NT2/D1 (cell line): ENCODE data around the gene ELK3.

Experiments
- DNase-seq: peaks from one replicate; pipeline ENCODE4 v3.0.0-alpha.2; 2011; ENCODE audit warnings: low read depth, low spot score
- H3K27me3 ChIP-seq: 2 replicates; pipeline ENCODE4 v1.6.0; 2011; ENCODE audit warnings: mild to moderate bottlenecking; ENCODE audit not compliant: insufficient read length, insufficient read depth
- H3K36me3 ChIP-seq: 2 replicates; pipeline ENCODE4 v1.6.1; 2011; ENCODE audit warnings: mild to moderate bottlenecking, low read length, mixed read lengths; ENCODE audit not compliant: insufficient read depth, insufficient read length
- H3K4me1 ChIP-seq: 2 replicates; pipeline ENCODE4 v1.5.1; 2011; ENCODE audit not compliant: insufficient read depth, insufficient read length
- H3K4me3 ChIP-seq: 2 replicates; pipeline ENCODE4 v1.5.1; 2011; ENCODE audit warnings: low read depth; ENCODE audit not compliant: insufficient read length
- H3K9ac ChIP-seq: 2 replicates; pipeline ENCODE4 v1.6.0; 2011; ENCODE audit warnings: low read depth; ENCODE audit not compliant: insufficient read length
- H3K9me3 ChIP-seq: 2 replicates; pipeline ENCODE4 v1.5.1; 2011; ENCODE audit warnings: mild to moderate bottlenecking, low read length; ENCODE audit not compliant: insufficient read depth
- SUZ12 ChIP-seq: IDR thresholded peaks from 2 replicates; pipeline ENCODE4 v1.6.1; 2011; ENCODE audit not compliant: insufficient read length, insufficient read depth; ENCODE audit errors: extremely low read depth
- YY1 ChIP-seq: IDR thresholded peaks from 2 replicates; pipeline ENCODE4 v1.6.1; 2011; ENCODE audit not compliant: insufficient read length, insufficient read depth
- ZNF274 ChIP-seq: IDR thresholded peaks from 2 replicates; pipeline ENCODE4 v1.6.1; 2011; ENCODE audit warnings: mild to moderate bottlenecking, low read depth, low read length

The ELK3 gene

DNA sequence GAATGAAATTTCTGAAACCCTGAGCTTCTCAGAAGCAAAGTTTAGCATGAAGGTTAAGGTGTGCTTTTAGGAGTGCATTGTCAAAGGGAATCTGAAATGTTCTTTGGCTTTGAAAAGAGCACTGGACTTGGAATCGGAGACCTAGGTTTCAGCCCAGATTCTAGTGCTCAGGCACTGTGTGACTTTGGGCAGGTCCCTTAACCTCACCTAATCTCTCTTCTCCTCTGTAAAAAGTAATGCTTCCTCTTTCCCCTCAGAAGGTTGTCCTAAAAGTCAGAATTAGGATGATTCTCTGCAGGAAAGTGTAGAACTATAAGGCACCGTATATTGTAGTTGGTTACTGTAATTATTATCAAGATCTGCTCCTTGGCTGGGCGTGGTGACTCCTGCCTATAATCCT lies 38.0 kb upstream of the ELK3 start:
- H3K4me1 ChIP-seq = no peaks in the 10 kb centered on the region
- H3K36me3 ChIP-seq = no peaks in the 10 kb centered on the region
- H3K9me3 ChIP-seq = no peaks in the 10 kb centered on the region
- no peak overlapping the region for H3K4me3 ChIP-seq
- no peak for DNase-seq
- no peaks in the 10 kb centered on the region for H3K27me3 ChIP-seq
- H3K9ac ChIP-seq = no peak overlapping the region
- TF ChIP-seq ZNF274 = no peak
- TF ChIP-seq YY1 = no peak
- no peak for TF ChIP-seq SUZ12

DNA sequence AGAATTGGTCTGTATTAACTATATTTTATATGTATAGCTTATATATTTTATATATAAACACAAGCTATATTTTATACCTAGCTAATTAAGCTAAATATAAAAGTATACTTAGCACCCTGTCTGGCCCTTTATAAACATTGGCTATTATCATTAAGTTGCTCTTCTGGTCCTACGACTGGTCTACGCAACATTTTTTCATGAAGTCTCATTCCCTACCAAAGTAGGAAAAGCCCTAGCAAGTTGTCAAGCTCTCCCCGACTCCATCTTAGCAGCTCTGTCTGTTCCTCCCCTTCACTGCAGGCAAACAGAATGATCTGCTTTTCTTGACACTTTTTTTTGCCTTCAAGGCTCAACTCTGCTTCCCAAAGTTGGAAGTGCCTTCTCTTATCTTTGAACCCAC lies 36.7 kb upstream of the ELK3 start:
- Histone ChIP-seq H3K4me1 (no peaks in the 10 kb centered on the region), H3K9me3 (no peaks in the 10 kb centered on the region), H3K36me3 (no peaks in the 10 kb centered on the region), H3K9ac (no peak overlapping the region), H3K4me3 (no peak overlapping the region), H3K27me3 (no peaks in the 10 kb centered on the region)
- TF ChIP-seq YY1 (no peak), SUZ12 (no peak), ZNF274 (no peak)
- no peak for DNase-seq

DNA sequence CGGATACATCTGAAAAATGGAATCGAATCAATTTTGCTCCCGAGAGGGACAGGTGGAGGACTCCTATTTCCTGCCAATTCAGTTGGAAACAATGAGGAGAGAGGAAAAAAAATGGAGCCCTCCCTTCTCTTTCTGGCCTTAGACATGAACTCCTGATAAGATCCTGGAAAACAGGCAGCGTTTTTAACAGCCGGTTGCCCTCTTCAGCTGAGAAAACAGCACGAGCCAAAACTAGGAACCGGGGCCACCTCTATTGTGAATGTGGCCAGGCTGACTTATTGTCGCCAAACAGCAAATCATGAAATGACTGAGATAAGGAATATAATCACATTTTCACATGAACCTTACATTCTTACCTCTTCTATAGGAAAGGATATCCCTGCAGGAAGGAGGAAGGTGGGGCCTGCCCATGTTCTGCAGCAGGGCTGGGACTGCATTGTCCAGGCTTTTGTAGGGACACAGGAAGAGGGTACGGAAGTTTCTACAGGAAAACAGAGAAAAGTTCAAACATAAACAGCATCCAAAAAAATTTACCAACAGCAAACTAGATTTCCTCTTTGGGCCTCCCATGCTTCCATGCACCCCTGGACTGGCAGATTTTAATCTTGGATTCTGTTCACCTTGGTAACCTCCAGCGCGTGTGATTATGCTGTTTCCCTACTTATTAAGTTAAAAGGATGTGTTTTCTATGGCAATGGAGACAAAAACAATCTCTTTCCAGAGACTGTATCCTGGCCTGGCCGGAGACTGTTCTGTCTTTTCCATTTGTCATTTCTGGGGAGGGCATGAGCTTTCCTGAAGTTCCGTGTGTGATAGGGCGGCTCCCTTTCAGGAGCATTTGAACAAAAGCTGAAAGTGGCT lies 29.0 kb upstream of the ELK3 start:
- Histone ChIP-seq H3K4me3 (no peak overlapping the region), H3K4me1 (no peaks in the 10 kb centered on the region), H3K36me3 (no peaks in the 10 kb centered on the region), H3K27me3 (no peaks in the 10 kb centered on the region), H3K9me3 (no peaks in the 10 kb centered on the region), H3K9ac (no peak overlapping the region)
- TF ChIP-seq SUZ12 (no peak), YY1 (no peak), ZNF274 (no peak)
- no peak for DNase-seq

GRCh38 chr12:96166765-96167164 lies 27.4 kb upstream of the ELK3 start:
- no peaks in the 10 kb centered on the region for H3K27me3 ChIP-seq
- no peaks in the 10 kb centered on the region for H3K9me3 ChIP-seq
- no peak overlapping the region for H3K9ac ChIP-seq
- H3K4me1 ChIP-seq = no peaks in the 10 kb centered on the region
- H3K36me3 ChIP-seq = no peaks in the 10 kb centered on the region
- DNase-seq = no peak
- TF ChIP-seq YY1 (no peak), SUZ12 (no peak), ZNF274 (no peak)
- H3K4me3 ChIP-seq = no peak overlapping the region

- Histone ChIP-seq H3K9ac (no peak overlapping the region), H3K4me1 (no peaks in the 10 kb centered on the region), H3K4me3 (no peak overlapping the region), H3K9me3 (no peaks in the 10 kb centered on the region), H3K27me3 (no peaks in the 10 kb centered on the region), H3K36me3 (no peaks in the 10 kb centered on the region)
- no peak for TF ChIP-seq SUZ12
- TF ChIP-seq ZNF274 = no peak
- no peak for TF ChIP-seq YY1
- no peak for DNase-seq
Measured at GRCh38 chr12:96167492-96167891, 26.7 kb upstream of the ELK3 start.

DNA sequence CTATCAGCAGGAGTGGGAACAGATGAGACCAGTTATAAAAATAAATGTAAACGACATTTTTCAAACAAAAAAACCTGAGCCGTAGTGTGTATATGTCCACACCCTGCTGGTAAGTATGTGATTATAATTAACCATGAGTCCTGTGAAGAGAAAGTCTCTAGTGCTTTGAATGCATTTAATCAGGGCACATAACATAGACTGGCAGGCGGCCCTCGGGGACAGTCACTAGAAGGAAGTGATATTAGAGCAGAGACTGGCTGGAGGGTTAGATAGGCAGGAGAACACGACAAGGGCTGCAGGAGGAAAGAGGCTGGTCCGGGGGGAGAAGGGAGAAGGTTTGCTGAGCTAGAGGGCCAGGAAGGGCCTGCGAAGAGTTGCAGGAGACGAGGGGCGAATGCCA lies 23.8 kb upstream of the ELK3 start:
- Histone ChIP-seq H3K36me3 (no peaks in the 10 kb centered on the region), H3K9ac (no peak overlapping the region), H3K27me3 (no peaks in the 10 kb centered on the region), H3K9me3 (peaks cover 2% of the 10 kb centered on the region; the same call in 1 of the 2 replicates), H3K4me1 (no peaks in the 10 kb centered on the region), H3K4me3 (no peak overlapping the region)
- DNase-seq = no peak
- no peak for TF ChIP-seq SUZ12
- no peak for TF ChIP-seq ZNF274
- no peak for TF ChIP-seq YY1

DNA sequence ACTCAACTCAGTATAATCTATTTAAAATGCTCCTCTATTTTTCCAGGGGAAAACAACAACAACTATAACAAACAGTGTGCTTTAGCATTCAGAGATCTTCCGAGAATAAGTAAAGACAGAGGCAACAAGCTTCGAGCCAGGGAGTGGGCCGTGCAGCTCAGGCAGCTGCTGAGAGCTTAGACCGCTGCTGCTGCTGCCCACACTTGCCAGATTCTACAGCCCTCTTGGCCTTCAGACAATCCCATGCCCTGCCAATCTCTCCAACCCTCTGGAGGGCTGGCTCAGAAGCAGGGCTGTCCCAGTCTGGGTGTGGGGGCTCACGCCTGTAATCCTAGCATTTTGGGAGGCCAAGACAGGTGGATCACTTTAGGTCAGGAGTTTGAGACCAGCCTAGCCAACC lies 23.4 kb upstream of the ELK3 start:
- H3K4me1 ChIP-seq = no peaks in the 10 kb centered on the region
- H3K4me3 ChIP-seq = no peak overlapping the region
- DNase-seq = no peak
- no peaks in the 10 kb centered on the region for H3K36me3 ChIP-seq
- H3K9ac ChIP-seq = no peak overlapping the region
- no peaks in the 10 kb centered on the region for H3K27me3 ChIP-seq
- peaks cover 6% of the 10 kb centered on the region; the same call in 1 of the 2 replicates for H3K9me3 ChIP-seq
- no peak for TF ChIP-seq YY1
- no peak for TF ChIP-seq ZNF274
- TF ChIP-seq SUZ12 = no peak
